ENCODE results near the gene ZNF416.

Gene ZNF416

GRCh38 chr19:57558525-57558924, 20.2 kb downstream of the ZNF416 start:
- no peak for DNase-seq

DNA sequence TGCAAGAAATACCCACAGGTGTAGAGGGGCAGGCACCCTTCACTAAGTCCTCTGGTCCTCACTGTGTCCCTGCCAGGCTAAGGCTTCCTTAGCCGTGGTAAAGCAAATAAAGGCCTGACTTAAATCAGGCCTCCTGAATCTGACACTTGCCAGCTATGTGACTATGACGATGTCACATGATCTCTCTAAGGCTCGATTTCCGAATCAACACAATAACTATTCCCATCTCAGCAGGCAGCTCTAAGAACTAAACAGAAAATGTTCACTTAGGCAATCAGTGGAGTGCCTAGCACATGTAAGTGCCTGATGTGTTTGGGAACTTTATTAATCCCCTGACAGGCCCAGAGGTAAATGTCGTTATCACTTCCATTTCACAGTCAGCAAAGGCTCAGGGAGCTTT, 21.1 kb downstream of the ZNF416 start:
- DNase-seq, result no peak

DNA sequence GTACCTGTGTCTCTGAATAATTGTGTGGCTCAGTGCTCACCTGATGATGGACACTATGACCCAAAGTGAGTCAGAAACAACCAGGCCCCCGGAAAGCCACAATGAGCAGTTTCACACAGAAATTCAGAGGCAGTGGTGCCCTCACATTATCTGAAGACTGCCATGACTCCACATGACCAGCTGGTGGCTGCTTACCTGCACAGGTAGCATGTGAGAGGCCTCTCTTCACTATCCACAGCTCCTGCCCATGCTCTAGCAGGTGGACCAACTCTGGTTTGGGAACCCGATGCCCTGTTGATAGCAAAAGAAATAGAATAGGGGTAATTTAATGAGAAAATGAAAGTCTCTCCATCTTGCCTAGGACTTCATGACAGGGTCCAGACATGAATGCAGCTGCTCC, 26.3 kb downstream of the ZNF416 start:
- DNase-seq, result no peak

GRCh38 chr19:57546513-57546912, 32.2 kb downstream of the ZNF416 start:
- DNase-seq, result no peak

- DNase-seq, result no peak
Observed at GRCh38 chr19:57537953-57538547, 40.7 kb downstream of the ZNF416 start.

- peak; percentile 67 for DNase-seq
Observed at GRCh38 chr19:57527136-57527881, 51.4 kb downstream of the ZNF416 start, which contains the start of gene ZNF549. ZNF549 (plus strand) TSS chr19:57527356; CDS start chr19:57527574, 218 bp downstream.
